Keratinocyte (primary cell): ENCODE results near the gene AP5Z1. TPM values are rescaled to one million over a fixed set of nuclear protein-coding genes. Genes with fewer than 3 reads are reported as not detected.

Source experiments
- DNase-seq: peaks from one replicate; pipeline ENCODE4 v3.0.0-alpha.2; 2011; ENCODE audit warnings: low read depth, missing footprints, low spot score
- FAIRE-seq: peaks from 2 replicates; lab custom pipeline; 2011; peaks lifted over from hg19 to GRCh38; lab: Jason Lieb, UNC
- H2AFZ ChIP-seq: 2 replicates; pipeline ENCODE4 v1.6.0; 2012; ENCODE audit warnings: low read length, control low read depth, inconsistent platforms; ENCODE audit not compliant: control insufficient read depth
- H3K27ac ChIP-seq: 2 replicates; pipeline ENCODE4 v1.5.1; 2011; ENCODE audit warnings: low read length; ENCODE audit not compliant: control insufficient read depth, insufficient read depth
- H3K27me3 ChIP-seq: 3 replicates; pipeline ENCODE4 v1.6.0; 2011; ENCODE audit warnings: low read length; ENCODE audit not compliant: control insufficient read depth, insufficient read depth; ENCODE audit errors: extremely low read depth
- H3K36me3 ChIP-seq, 2 experiments: 2 replicates in 1 of 2; 3 replicates in 1 of 2; pipeline ENCODE4 v1.5.1; 2011; ENCODE audit warnings: low read length in 2 of 2, mild to moderate bottlenecking in 1 of 2; ENCODE audit not compliant: control insufficient read depth in 2 of 2, insufficient read depth in 2 of 2; ENCODE audit errors: extremely low read depth in 1 of 2
- H3K4me1 ChIP-seq: 3 replicates; pipeline ENCODE4 v1.5.1; 2011; ENCODE audit warnings: low read length; ENCODE audit not compliant: control insufficient read depth, insufficient read depth; ENCODE audit errors: extremely low read depth
- H3K4me2 ChIP-seq: 3 replicates; pipeline ENCODE4 v1.6.0; 2011; ENCODE audit warnings: low read depth, low read length; ENCODE audit not compliant: control insufficient read depth, insufficient read depth; ENCODE audit errors: extremely low read depth
- H3K4me3 ChIP-seq, 3 experiments: fragments of 200-600 bp in 1 of 3; sonication (generic) in 1 of 3; 2 replicates in 2 of 3; 3 replicates in 1 of 3; pipeline ENCODE4 v1.5.1; 2011 to 2016; ENCODE audit warnings: low read length in 3 of 3, mild to moderate bottlenecking in 3 of 3, control low read depth in 2 of 3, inconsistent platforms in 1 of 3, low read depth in 1 of 3, mixed read lengths in 1 of 3, mixed run types in 1 of 3, moderate library complexity in 1 of 3; ENCODE audit not compliant: control insufficient read depth in 2 of 3, insufficient read depth in 2 of 3; ENCODE audit errors: extremely low read depth in 1 of 3
- H3K79me2 ChIP-seq: 2 replicates; pipeline ENCODE4 v1.6.0; 2012; ENCODE audit warnings: low read length; ENCODE audit not compliant: control insufficient read depth, insufficient read depth
- H3K9ac ChIP-seq: 3 replicates; pipeline ENCODE4 v1.6.0; 2011; ENCODE audit warnings: low read length; ENCODE audit not compliant: control insufficient read depth, insufficient read depth; ENCODE audit errors: extremely low read depth
- H3K9me1 ChIP-seq: 3 replicates; pipeline ENCODE4 v1.6.0; 2011; ENCODE audit warnings: low read length; ENCODE audit not compliant: control insufficient read depth, insufficient read depth; ENCODE audit errors: extremely low read depth
- H3K9me3 ChIP-seq: 2 replicates; pipeline ENCODE4 v1.5.1; 2012; ENCODE audit warnings: low read depth, low read length; ENCODE audit not compliant: control insufficient read depth
- H4K20me1 ChIP-seq: 3 replicates; pipeline ENCODE4 v1.6.0; 2011; ENCODE audit warnings: low read length; ENCODE audit not compliant: control insufficient read depth, insufficient read depth; ENCODE audit errors: extremely low read depth
- CTCF ChIP-seq, 3 experiments: IDR thresholded peaks in 1 of 3; conservative IDR thresholded peaks in 1 of 3; optimal IDR thresholded peaks in 1 of 3; 2 replicates in 2 of 3; 3 replicates in 1 of 3; pipeline versions ENCODE3 to v1.5.1; 2011; ENCODE audit warnings: low read length in 3 of 3, mild to moderate bottlenecking in 3 of 3, moderate library complexity in 2 of 3, control low read depth in 1 of 3, inconsistent platforms in 1 of 3; ENCODE audit not compliant: insufficient read depth in 2 of 3; ENCODE audit errors: extremely low read depth in 1 of 3
- EZH2 ChIP-seq: IDR thresholded peaks from one replicate; pipeline ENCODE4 v1.6.1; 2012; ENCODE audit warnings: inconsistent platforms, mild to moderate bottlenecking, low read length, moderate library complexity
- dilution Hi-C: fragments of 300-500 bp; cut with MboI; formaldehyde crosslinking; loops from one replicate; pipeline ENCODE4 v1.7.0; 2020; ENCODE audit warnings: low sequenced_read_pairs; ENCODE audit not compliant: extremely low pct_ligation_motif_present
- polyA plus RNA-seq, 5 experiments: library from polyadenylated mRNA; depleted of rRNA in 3 of 5; stranded (reverse) in 3 of 5; stranded (forward) in 1 of 5; unstranded in 1 of 5; fragments of >200 nt; gene quantifications; 1 replicate in 1 of 5; 2 replicates in 3 of 5; 3 replicates in 1 of 5; pipeline versions ENCODE4 v1.2.1 to v1.2.3, GENCODE V29; 2011 to 2012; ENCODE audit warnings: missing spikeins in 2 of 5, low read depth in 1 of 5, low replicate concordance in 1 of 5

AP5Z1 gene
- polyA plus RNA-seq, 1 donor (not counting 4 experiments of a cell fraction or from before 2014, with no cell fraction given): 12.6 TPM

- dilution Hi-C loops: no loop called here
- Histone ChIP-seq H2AFZ (no peak overlapping the region), H3K9ac (no peak overlapping the region), H3K4me2 (no peak overlapping the region), H3K4me3 (no peak overlapping the region), H3K27me3 (no peaks in the 10 kb centered on the region), H3K79me2 (peaks cover 6% of the 10 kb centered on the region), H4K20me1 (peaks cover under 1% of the 10 kb centered on the region), H3K9me3 (no peaks in the 10 kb centered on the region), H3K27ac (no peak overlapping the region), H3K4me1 (peaks cover 10% of the 10 kb centered on the region), H3K9me1 (no peaks in the 10 kb centered on the region), H3K36me3 (peaks cover 28 to 37% of the 10 kb centered on the region in 2 experiments)
- no peak for TF ChIP-seq CTCF (optimal IDR thresholded peaks at IDR 0.05 in 1 of 3, IDR thresholded peaks at IDR 0.05 in 1 of 3, conservative IDR thresholded peaks at IDR 0.05 in 1 of 3; ENCODE audit: extremely low read depth in 1 of 3, insufficient read depth in 2 of 3, low read length in 3 of 3)
- TF ChIP-seq EZH2: no peak
- FAIRE-seq: no peak
- DNase-seq: no peak
Measured at GRCh38 chr7:4759211-4759610, 16.2 kb upstream of the AP5Z1 start.

GRCh38 chr7:4760952-4761351 lies 14.5 kb upstream of the AP5Z1 start:
- Histone ChIP-seq H3K9me1 (no peaks in the 10 kb centered on the region), H3K36me3 (peaks cover 33 to 35% of the 10 kb centered on the region in 2 experiments), H4K20me1 (peaks cover 2% of the 10 kb centered on the region), H3K4me2 (no peak overlapping the region), H3K9ac (no peak overlapping the region), H2AFZ (no peak overlapping the region), H3K9me3 (no peaks in the 10 kb centered on the region), H3K4me3 (no peak overlapping the region), H3K27ac (no peak overlapping the region), H3K4me1 (peaks cover 10% of the 10 kb centered on the region), H3K27me3 (no peaks in the 10 kb centered on the region), H3K79me2 (peaks cover 16% of the 10 kb centered on the region)
- TF ChIP-seq CTCF (optimal IDR thresholded peaks at IDR 0.05 in 1 of 3, IDR thresholded peaks at IDR 0.05 in 1 of 3, conservative IDR thresholded peaks at IDR 0.05 in 1 of 3; ENCODE audit: extremely low read depth in 1 of 3, insufficient read depth in 2 of 3, low read length in 3 of 3) (no peak), EZH2 (no peak)
- DNase-seq: no peak
- dilution Hi-C loops: no loop called here
- no peak for FAIRE-seq
